ENCODE data around the gene RAG1. TPM values are rescaled to one million over a fixed set of nuclear protein-coding genes. Genes with fewer than 3 reads are reported as not detected.
"Not testable (repeated sequence)": the region's sequence is repeated elsewhere in the genome, so short reads cannot be mapped to it uniquely, and the experiment has no call there.

The RAG1 gene
- polyA plus RNA-seq, 3 donors: 0.69 TPM; not detected in 2

- no peaks in the 10 kb centered on the region for H3K27me3 ChIP-seq (ENCODE audit: control insufficient read depth in 2 of 2, insufficient read depth in 2 of 2, low read length in 2 of 2)
- H4K20me1 ChIP-seq (ENCODE audit: insufficient read depth, low read length): no peaks in the 10 kb centered on the region
- 25% methylated on average over 6 of the region's 6 CpGs for WGBS (ENCODE audit: insufficient coverage)
- no peaks in the 10 kb centered on the region for H3K9me3 ChIP-seq (replicated peaks in 1 of 2; ENCODE audit: control insufficient read depth in 1 of 2, insufficient read depth in 1 of 2, low read length in 2 of 2)
- H3K4me2 ChIP-seq (replicated peaks; ENCODE audit: extremely low read depth, low read length, poor library complexity, severe bottlenecking): no peak overlapping the region
- H3K4me1 Mint-ChIP-seq: peaks cover 2% of the 10 kb centered on the region
- no peak overlapping the region for H3K4me3 Mint-ChIP-seq
- DNase-seq: peak in 2 of 3 donors; percentile 12 to 25
- H3K9me3 Mint-ChIP-seq: peaks cover 0 to 2% (median 0%) of the 10 kb centered on the region in 7 donors
- no peaks in the 10 kb centered on the region for H3K36me3 ChIP-seq (replicated peaks in 1 of 2; ENCODE audit: control insufficient read depth in 1 of 2, insufficient read depth in 2 of 2, low read length in 2 of 2)
- no peaks in the 10 kb centered on the region for H3K79me2 ChIP-seq (ENCODE audit: insufficient read depth, low read length)
- TF ChIP-seq, protein P1, sequence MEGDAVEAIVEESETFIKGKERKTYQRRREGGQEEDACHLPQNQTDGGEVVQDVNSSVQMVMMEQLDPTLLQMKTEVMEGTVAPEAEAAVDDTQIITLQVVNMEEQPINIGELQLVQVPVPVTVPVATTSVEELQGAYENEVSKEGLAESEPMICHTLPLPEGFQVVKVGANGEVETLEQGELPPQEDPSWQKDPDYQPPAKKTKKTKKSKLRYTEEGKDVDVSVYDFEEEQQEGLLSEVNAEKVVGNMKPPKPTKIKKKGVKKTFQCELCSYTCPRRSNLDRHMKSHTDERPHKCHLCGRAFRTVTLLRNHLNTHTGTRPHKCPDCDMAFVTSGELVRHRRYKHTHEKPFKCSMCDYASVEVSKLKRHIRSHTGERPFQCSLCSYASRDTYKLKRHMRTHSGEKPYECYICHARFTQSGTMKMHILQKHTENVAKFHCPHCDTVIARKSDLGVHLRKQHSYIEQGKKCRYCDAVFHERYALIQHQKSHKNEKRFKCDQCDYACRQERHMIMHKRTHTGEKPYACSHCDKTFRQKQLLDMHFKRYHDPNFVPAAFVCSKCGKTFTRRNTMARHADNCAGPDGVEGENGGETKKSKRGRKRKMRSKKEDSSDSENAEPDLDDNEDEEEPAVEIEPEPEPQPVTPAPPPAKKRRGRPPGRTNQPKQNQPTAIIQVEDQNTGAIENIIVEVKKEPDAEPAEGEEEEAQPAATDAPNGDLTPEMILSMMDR (IDR thresholded peaks at IDR 0.05): peak; percentile 19
- no peaks in the 10 kb centered on the region for H3K36me3 Mint-ChIP-seq
- H3K27me3 Mint-ChIP-seq (ENCODE audit: low read depth in 3 of 3): peaks cover 1 to 6% (median 3%) of the 10 kb centered on the region in 3 donors
- H3K27ac Mint-ChIP-seq: no peak overlapping the region
- intact Hi-C loops (cut with micrococcal nuclease): no loop called here
- no peaks in the 10 kb centered on the region for H3K4me1 ChIP-seq (ENCODE audit: control insufficient read depth in 1 of 2, insufficient read depth in 2 of 2, low read length in 2 of 2)
- H2AFZ ChIP-seq (ENCODE audit: insufficient read depth, low read depth, low read length, poor library complexity, severe bottlenecking): peak overlapping the region; percentile 3
- H3K27ac ChIP-seq (ENCODE audit: low read depth in 1 of 2, low read length in 2 of 2): no peak overlapping the region
- H3K9ac ChIP-seq (ENCODE audit: insufficient read depth, low read length, poor library complexity, severe bottlenecking): no peak overlapping the region
- H3K4me3 ChIP-seq (replicated peaks in 1 of 3; ENCODE audit: low read depth in 2 of 3, low read length in 3 of 3): no peak overlapping the region
Observed at GRCh38 chr11:36540998-36541397, 26.8 kb upstream of the RAG1 start.

DNA sequence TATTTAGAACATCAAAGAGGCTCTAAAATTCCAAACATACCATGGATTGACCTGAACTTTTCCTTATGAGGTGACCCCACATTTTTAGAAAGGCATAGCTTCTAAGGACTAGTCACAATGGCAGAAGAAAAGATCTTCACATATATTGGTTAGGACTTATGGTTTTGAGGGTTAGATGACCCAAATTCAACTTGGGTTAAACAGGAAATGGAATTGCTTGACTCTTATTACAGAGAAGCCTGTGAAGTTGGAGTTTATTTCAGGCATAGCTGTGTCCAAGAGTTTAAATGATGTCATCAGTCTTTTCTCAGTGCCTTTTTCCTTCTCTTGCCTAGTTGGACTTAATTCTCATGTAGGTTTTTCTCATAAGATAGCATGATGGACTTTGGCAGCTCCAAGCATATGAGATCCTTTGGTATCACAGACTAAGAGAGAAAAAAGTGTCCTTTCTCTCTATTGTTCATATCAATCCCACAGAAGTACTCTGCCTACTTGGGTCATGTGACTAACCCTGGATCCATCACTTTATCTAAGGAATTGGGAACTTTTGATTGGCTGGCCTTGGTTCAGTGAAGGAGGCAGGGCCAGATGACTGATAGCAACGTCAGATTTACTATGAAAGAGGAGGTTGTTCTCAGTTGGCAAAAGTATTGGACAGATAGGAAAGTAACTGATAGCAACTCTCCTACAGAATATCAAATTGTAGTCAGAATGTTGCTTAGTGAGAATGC lies 17.3 kb upstream of the RAG1 start:
- Histone ChIP-seq H3K4me3 (replicated peaks in 1 of 3; ENCODE audit: low read depth in 2 of 3, low read length in 3 of 3) (no peak overlapping the region), H3K79me2 (ENCODE audit: insufficient read depth, low read length) (no peaks in the 10 kb centered on the region), H3K27me3 (ENCODE audit: control insufficient read depth in 2 of 2, insufficient read depth in 2 of 2, low read length in 2 of 2) (no peaks in the 10 kb centered on the region), H4K20me1 (ENCODE audit: insufficient read depth, low read length) (no peaks in the 10 kb centered on the region), H3K27ac (ENCODE audit: low read depth in 1 of 2, low read length in 2 of 2) (no peak overlapping the region), H3K4me2 (replicated peaks; ENCODE audit: extremely low read depth, low read length, poor library complexity, severe bottlenecking) (no peak overlapping the region), H3K9me3 (replicated peaks in 1 of 2; ENCODE audit: control insufficient read depth in 1 of 2, insufficient read depth in 1 of 2, low read length in 2 of 2) (no peaks in the 10 kb centered on the region), H3K36me3 (replicated peaks in 1 of 2; ENCODE audit: control insufficient read depth in 1 of 2, insufficient read depth in 2 of 2, low read length in 2 of 2) (no peaks in the 10 kb centered on the region), H2AFZ (ENCODE audit: insufficient read depth, low read depth, low read length, poor library complexity, severe bottlenecking) (no peak overlapping the region), H3K9ac (ENCODE audit: insufficient read depth, low read length, poor library complexity, severe bottlenecking) (no peak overlapping the region), H3K4me1 (ENCODE audit: control insufficient read depth in 1 of 2, insufficient read depth in 2 of 2, low read length in 2 of 2) (no peaks in the 10 kb centered on the region)
- H3K9me3 Mint-ChIP-seq: peaks cover 0 to 6% (median 2%) of the 10 kb centered on the region in 7 donors
- H3K36me3 Mint-ChIP-seq: no peaks in the 10 kb centered on the region
- no peak for DNase-seq
- H3K27me3 Mint-ChIP-seq (ENCODE audit: low read depth in 3 of 3): peaks cover 0 to 7% (median 0%) of the 10 kb centered on the region in 3 donors
- no CpG with 5 or more reads among the region's 1 CpG for WGBS (ENCODE audit: insufficient coverage)
- H3K4me3 Mint-ChIP-seq: no peak overlapping the region
- TF ChIP-seq, protein P1 (IDR thresholded peaks at IDR 0.05): no peak
- intact Hi-C loops (cut with micrococcal nuclease): no loop called here
- no peak overlapping the region for H3K27ac Mint-ChIP-seq
- no peaks in the 10 kb centered on the region for H3K4me1 Mint-ChIP-seq

DNA sequence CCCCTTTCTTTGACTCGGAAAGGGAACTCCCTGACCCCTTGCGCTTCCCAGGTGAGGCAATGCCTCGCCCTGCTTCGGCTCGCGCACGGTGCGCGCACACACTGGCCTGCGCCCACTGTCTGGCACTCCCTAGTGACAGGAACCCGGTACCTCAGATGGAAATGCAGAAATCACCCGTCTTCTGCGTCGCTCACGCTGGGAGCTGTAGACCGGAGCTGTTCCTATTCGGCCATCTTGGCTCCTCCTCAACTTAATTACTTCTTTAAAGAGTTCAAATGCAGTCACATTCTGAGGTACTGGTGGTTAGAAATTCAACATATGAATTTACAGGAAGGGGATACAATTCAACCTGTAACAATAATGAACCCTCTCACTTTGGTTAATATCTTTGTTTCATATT lies 10.4 kb upstream of the RAG1 start:
- H3K36me3 ChIP-seq (replicated peaks in 1 of 2; ENCODE audit: control insufficient read depth in 1 of 2, insufficient read depth in 2 of 2, low read length in 2 of 2); H3K4me1 ChIP-seq (ENCODE audit: control insufficient read depth in 1 of 2, insufficient read depth in 2 of 2, low read length in 2 of 2); H3K9ac ChIP-seq (ENCODE audit: insufficient read depth, low read length, poor library complexity, severe bottlenecking); DNase-seq; H3K4me3 Mint-ChIP-seq; H2AFZ ChIP-seq (ENCODE audit: insufficient read depth, low read depth, low read length, poor library complexity, severe bottlenecking); H3K27me3 Mint-ChIP-seq (ENCODE audit: low read depth in 3 of 3); H3K27ac ChIP-seq (ENCODE audit: low read depth in 1 of 2, low read length in 2 of 2); H3K9me3 Mint-ChIP-seq; H3K4me2 ChIP-seq (replicated peaks; ENCODE audit: extremely low read depth, low read length, poor library complexity, severe bottlenecking); H3K27me3 ChIP-seq (ENCODE audit: control insufficient read depth in 2 of 2, insufficient read depth in 2 of 2, low read length in 2 of 2); H3K27ac Mint-ChIP-seq; H4K20me1 ChIP-seq (ENCODE audit: insufficient read depth, low read length); H3K9me3 ChIP-seq (replicated peaks in 1 of 2; ENCODE audit: control insufficient read depth in 1 of 2, insufficient read depth in 1 of 2, low read length in 2 of 2); intact Hi-C loops (cut with micrococcal nuclease); H3K4me3 ChIP-seq (replicated peaks in 1 of 3; ENCODE audit: low read depth in 2 of 3, low read length in 3 of 3); H3K4me1 Mint-ChIP-seq; H3K36me3 Mint-ChIP-seq; H3K79me2 ChIP-seq (ENCODE audit: insufficient read depth, low read length): not testable (repeated sequence)
- WGBS (ENCODE audit: insufficient coverage): no CpG with 5 or more reads among the region's 17 CpGs

Measured in CD14-positive monocyte (primary cell).